Prostate gland (tissue), 2 donors: Measurements from ENCODE around the gene LMO7. TPM values are rescaled to one million over a fixed set of nuclear protein-coding genes. Genes with fewer than 3 reads are reported as not detected.

Experiments
- DNase-seq: peaks from one replicate; pipeline ENCODE4 v3.0.0-alpha.2; 2019; ENCODE audit warnings: low spot score
- H3K27ac ChIP-seq, 2 donors: fragments of 200-600 bp; sonication (generic); 2 replicates each; pipeline ENCODE4 v1.5.1; 2017 to 2019
- H3K27me3 ChIP-seq: fragments of 200-600 bp; sonication (generic); replicated peaks from 2 replicates; pipeline ENCODE4 v1.5.1; 2019; ENCODE audit not compliant: insufficient read depth
- H3K36me3 ChIP-seq, 2 donors: fragments of 200-600 bp; sonication (generic); 1 replicate in 1 of 2; 2 replicates in 1 of 2; pipeline versions ENCODE4 v1.5.1 to v1.8.1; 2017 to 2019
- H3K4me1 ChIP-seq: fragments of 200-600 bp; sonication (generic); replicated peaks from 2 replicates; pipeline ENCODE4 v1.5.1; 2019
- H3K4me3 ChIP-seq, 2 donors: fragments of 200-600 bp; sonication (generic); 2 replicates each; pipeline ENCODE4 v1.5.1; 2017 to 2019
- H3K9me3 ChIP-seq: fragments of 200-600 bp; sonication (generic); 2 replicates; pipeline ENCODE4 v1.5.1; 2017
- POLR2A ChIP-seq: fragments of 450-650 bp; IDR thresholded peaks from one replicate; pipeline ENCODE4 v1.6.1; 2016; ENCODE audit warnings: antibody characterized with exemption, mild to moderate bottlenecking
- POLR2AphosphoS5 ChIP-seq: sonication (generic); formaldehyde crosslinking; IDR thresholded peaks from one replicate; pipeline ENCODE4 v1.6.1; 2017; ENCODE audit warnings: antibody characterized with exemption
- WGBS: methylation state at CpG from one replicate; pipeline ENCODE4 v1.1.5; 2018; 5-methylcytosine and 5-hydroxymethylcytosine counted together
- intact Hi-C: fragments of 100-400 bp; cut with DNase I; formaldehyde crosslinking; loops from one replicate; pipeline ENCODE4 v1.14.2; 2022
- total RNA-seq, 2 donors: library from RNA; depleted of rRNA; stranded (reverse); fragments of >200 nt; gene quantifications; one replicate each; pipeline ENCODE4 v1.1.0, GENCODE V29; 2016
- TF ChIP-seq, protein P1 (sequence below), 4 experiments: fragments of 200-600 bp in 2 of 4; fragments of 450-650 bp in 2 of 4; sonication (generic) in 2 of 4; IDR thresholded peaks; 1 replicate in 3 of 4; 2 replicates in 1 of 4; pipeline ENCODE4 v1.5.1; 2016 to 2019; ENCODE audit warnings: antibody characterized with exemption in 4 of 4, mild to moderate bottlenecking in 2 of 4, moderate library complexity in 2 of 4

Gene LMO7
- total RNA-seq, 2 donors from 2014 or later, result 87.8 to 99.9 TPM

DNA sequence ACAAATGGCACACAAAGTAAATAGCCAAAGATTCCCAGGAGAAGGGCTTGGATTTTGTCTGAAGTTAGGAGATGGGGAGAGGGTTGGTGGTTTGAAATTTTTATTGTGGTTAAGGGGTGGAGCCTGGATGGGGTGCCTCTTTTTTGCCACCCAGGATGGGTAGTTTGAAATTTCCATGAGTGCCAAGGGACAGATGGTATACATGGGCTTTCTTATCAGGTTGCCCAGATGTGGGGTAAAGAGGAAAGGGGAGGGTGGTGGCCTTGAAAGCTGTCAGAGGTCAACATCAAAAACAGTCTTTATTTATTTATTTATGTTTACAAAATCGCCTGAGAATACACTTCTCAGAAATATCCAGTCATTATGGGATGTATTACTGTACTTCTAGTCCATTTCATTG is 46.2 kb downstream of the LMO7 start:
- WGBS, result 87% methylated on average over 1 of the region's 1 CpG
- Histone ChIP-seq H3K36me3 (no peaks in the 10 kb centered on the region), H3K9me3 (no peaks in the 10 kb centered on the region), H3K4me1 (no peaks in the 10 kb centered on the region), H3K4me3 (no peak overlapping the region), H3K27me3 (no peaks in the 10 kb centered on the region), H3K27ac (no peak overlapping the region)
- intact Hi-C loops, result no loop called here
- no peak for DNase-seq
- TF ChIP-seq, protein P1, sequence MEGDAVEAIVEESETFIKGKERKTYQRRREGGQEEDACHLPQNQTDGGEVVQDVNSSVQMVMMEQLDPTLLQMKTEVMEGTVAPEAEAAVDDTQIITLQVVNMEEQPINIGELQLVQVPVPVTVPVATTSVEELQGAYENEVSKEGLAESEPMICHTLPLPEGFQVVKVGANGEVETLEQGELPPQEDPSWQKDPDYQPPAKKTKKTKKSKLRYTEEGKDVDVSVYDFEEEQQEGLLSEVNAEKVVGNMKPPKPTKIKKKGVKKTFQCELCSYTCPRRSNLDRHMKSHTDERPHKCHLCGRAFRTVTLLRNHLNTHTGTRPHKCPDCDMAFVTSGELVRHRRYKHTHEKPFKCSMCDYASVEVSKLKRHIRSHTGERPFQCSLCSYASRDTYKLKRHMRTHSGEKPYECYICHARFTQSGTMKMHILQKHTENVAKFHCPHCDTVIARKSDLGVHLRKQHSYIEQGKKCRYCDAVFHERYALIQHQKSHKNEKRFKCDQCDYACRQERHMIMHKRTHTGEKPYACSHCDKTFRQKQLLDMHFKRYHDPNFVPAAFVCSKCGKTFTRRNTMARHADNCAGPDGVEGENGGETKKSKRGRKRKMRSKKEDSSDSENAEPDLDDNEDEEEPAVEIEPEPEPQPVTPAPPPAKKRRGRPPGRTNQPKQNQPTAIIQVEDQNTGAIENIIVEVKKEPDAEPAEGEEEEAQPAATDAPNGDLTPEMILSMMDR (IDR thresholded peaks at IDR 0.05), result no peak
- no peak for TF ChIP-seq POLR2AphosphoS5
- TF ChIP-seq POLR2A, result no peak

DNA sequence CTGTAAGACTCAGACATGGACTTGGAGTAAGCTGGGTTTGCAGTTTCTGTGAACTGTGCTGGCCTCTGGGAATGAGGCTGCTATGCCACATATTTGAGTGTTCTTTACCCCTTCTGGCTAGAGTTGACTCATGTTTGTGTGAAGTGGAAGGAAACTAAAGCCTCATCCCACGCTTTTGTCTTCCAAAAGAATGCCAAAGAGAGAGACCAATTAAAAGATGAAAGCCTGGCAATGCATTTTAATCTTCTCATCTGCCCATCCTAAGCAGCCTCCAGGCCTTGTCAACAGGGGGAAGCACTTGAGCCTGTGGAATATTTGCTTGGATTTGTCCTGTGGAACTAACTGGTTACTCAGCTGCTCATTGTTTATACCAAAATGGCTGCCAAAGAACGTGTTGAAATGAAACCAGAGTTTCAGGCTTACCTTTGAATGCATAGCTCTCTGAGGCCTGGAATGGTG is 49.1 kb downstream of the LMO7 start:
- 21% methylated on average over 2 of the region's 2 CpGs for WGBS

DNA sequence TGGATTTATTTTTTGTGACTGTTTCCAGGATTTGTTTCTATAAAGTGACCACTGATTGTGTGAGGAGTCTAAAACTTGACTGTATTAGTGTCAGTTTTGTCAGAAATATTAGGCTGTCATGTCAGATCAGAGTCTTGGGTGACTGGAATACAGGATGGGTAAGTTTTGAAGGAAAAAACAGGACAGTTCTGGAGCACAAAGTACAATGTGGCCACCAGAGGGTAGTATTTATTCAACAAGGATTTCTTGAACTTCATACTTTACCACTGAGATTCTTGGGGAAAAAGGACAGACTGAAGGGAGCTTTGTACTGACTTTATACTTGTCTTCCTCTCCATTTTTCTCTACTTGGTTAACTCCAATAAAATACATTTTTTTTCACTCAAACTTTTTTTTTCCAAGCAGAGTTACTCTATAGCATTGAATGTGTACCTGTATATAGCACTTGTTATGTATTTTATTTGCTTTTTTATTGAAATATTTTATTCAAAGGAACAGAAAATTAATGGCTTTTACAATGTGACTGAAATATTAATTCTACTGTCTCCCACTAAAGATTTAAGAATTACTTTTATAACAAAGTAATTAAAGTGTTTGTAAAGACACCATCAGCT is 51.1 kb downstream of the LMO7 start:
- TF ChIP-seq, protein P1 (IDR thresholded peaks at IDR 0.05), result peak in 3 of 4 experiments; percentile 31 to 44 (median 36)
- no peak for TF ChIP-seq POLR2AphosphoS5
- H3K4me1 ChIP-seq, result no peaks in the 10 kb centered on the region
- no peaks in the 10 kb centered on the region for H3K27me3 ChIP-seq
- intact Hi-C loops, result no loop called here
- no peak overlapping the region for H3K27ac ChIP-seq
- H3K4me3 ChIP-seq, result no peak overlapping the region
- no peaks in the 10 kb centered on the region for H3K36me3 ChIP-seq
- no peaks in the 10 kb centered on the region for H3K9me3 ChIP-seq
- no peak for DNase-seq

More for the DNA sequence above, 49.1 kb downstream of the LMO7 start:
- peak; percentile 44 for DNase-seq
- H3K36me3 ChIP-seq, result no peaks in the 10 kb centered on the region
- H3K9me3 ChIP-seq, result no peaks in the 10 kb centered on the region
- no peaks in the 10 kb centered on the region for H3K27me3 ChIP-seq
- TF ChIP-seq POLR2AphosphoS5 (peak; percentile 44), POLR2A (no peak)
- TF ChIP-seq, protein P1 (IDR thresholded peaks at IDR 0.05), result peak in 1 of 4 experiments; percentile 33
- no peak overlapping the region for H3K4me3 ChIP-seq
- no peaks in the 10 kb centered on the region for H3K4me1 ChIP-seq
- intact Hi-C loops, result no loop called here
- H3K27ac ChIP-seq, result peak overlapping the region in 1 of 2 donors; percentile 22

DNA sequence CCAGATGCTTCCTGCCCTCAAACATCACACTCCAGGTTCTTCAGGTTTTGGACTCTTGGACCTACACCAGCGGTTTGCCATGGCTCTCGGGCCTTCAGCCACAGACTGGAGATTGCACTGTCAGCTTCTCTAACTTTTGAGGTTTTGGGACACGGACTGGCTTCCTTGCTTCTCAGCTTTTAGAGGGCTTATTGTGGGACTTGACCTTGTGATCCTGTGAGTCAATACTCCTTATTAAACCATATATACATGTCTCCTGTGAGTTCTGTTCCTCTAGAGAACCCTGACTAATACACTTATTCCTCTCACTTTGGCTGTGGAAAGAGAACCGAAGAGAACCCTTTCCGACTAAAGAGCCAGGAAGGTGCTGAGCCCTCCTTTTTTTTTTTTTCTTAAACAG is 53.6 kb downstream of the LMO7 start:
- intact Hi-C loops, result no loop called here
- TF ChIP-seq POLR2A (no peak), POLR2AphosphoS5 (no peak)
- TF ChIP-seq, protein P1 (IDR thresholded peaks at IDR 0.05), result no peak
- no peak overlapping the region for H3K4me3 ChIP-seq
- 98% methylated on average over 5 of the region's 5 CpGs for WGBS
- H3K4me1 ChIP-seq, result no peaks in the 10 kb centered on the region
- H3K9me3 ChIP-seq, result no peaks in the 10 kb centered on the region
- no peak for DNase-seq
- H3K27ac ChIP-seq, result no peak overlapping the region
- H3K36me3 ChIP-seq, result no peaks in the 10 kb centered on the region
- H3K27me3 ChIP-seq, result no peaks in the 10 kb centered on the region

DNA sequence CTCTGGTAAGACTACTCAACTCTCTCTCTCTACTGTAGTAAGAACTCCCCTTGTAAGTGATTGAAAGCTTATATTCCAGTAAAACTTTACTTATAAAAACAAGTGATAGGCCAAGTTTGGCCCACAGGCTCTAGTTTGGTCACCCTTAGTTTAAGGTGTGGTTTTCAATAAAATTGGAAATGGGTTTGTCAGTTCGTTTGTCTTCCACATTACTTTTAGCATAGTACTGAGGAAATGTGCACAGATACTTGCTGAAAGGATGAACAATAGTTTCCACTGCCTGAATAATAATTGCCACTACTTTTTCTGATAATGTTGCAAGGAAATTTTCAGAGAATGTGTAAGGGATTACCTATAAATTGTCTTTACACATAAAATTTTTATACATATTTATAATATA is 54.5 kb downstream of the LMO7 start:
- WGBS, result 83% methylated on average over 1 of the region's 1 CpG

More for the DNA sequence above, 54.5 kb downstream of the LMO7 start:
- TF ChIP-seq POLR2AphosphoS5 (no peak), POLR2A (no peak)
- TF ChIP-seq, protein P1 (IDR thresholded peaks at IDR 0.05), result no peak
- Histone ChIP-seq H3K9me3 (no peaks in the 10 kb centered on the region), H3K4me3 (no peak overlapping the region), H3K27ac (no peak overlapping the region), H3K4me1 (no peaks in the 10 kb centered on the region), H3K36me3 (no peaks in the 10 kb centered on the region), H3K27me3 (no peaks in the 10 kb centered on the region)
- intact Hi-C loops, result no loop called here
- no peak for DNase-seq
